Measurements from ENCODE around the gene TLE4. TPM values are rescaled to one million over a fixed set of nuclear protein-coding genes. Genes with fewer than 3 reads are reported as not detected.

Gene TLE4
- polyA plus RNA-seq, 3 donors: 21.0 to 107 (median 21.7) TPM

GRCh38 chr9:79524266-79524665 lies 47.5 kb upstream of the TLE4 start:
- Mint-ChIP-seq H3K4me1 (no peaks in the 10 kb centered on the region), H3K27me3 (ENCODE audit: low read depth in 3 of 3) (peaks cover 0 to 2% (median 2%) of the 10 kb centered on the region in 3 donors), H3K4me3 (no peak overlapping the region), H3K27ac (no peak overlapping the region), H3K9me3 (peaks cover 0 to 7% (median 0%) of the 10 kb centered on the region in 7 donors), H3K36me3 (no peaks in the 10 kb centered on the region)
- Histone ChIP-seq H3K79me2 (ENCODE audit: insufficient read depth, low read length) (no peaks in the 10 kb centered on the region), H2AFZ (ENCODE audit: insufficient read depth, low read depth, low read length, poor library complexity, severe bottlenecking) (no peak overlapping the region), H3K27ac (ENCODE audit: low read depth in 1 of 2, low read length in 2 of 2) (no peak overlapping the region), H3K27me3 (ENCODE audit: control insufficient read depth in 2 of 2, insufficient read depth in 2 of 2, low read length in 2 of 2) (no peaks in the 10 kb centered on the region), H3K36me3 (replicated peaks in 1 of 2; ENCODE audit: control insufficient read depth in 1 of 2, insufficient read depth in 2 of 2, low read length in 2 of 2) (no peaks in the 10 kb centered on the region), H3K4me1 (ENCODE audit: control insufficient read depth in 1 of 2, insufficient read depth in 2 of 2, low read length in 2 of 2) (no peaks in the 10 kb centered on the region), H3K4me2 (replicated peaks; ENCODE audit: extremely low read depth, low read length, poor library complexity, severe bottlenecking) (no peak overlapping the region), H3K4me3 (replicated peaks in 1 of 3; ENCODE audit: low read depth in 2 of 3, low read length in 3 of 3) (no peak overlapping the region), H4K20me1 (ENCODE audit: insufficient read depth, low read length) (no peaks in the 10 kb centered on the region), H3K9ac (ENCODE audit: insufficient read depth, low read length, poor library complexity, severe bottlenecking) (no peak overlapping the region), H3K9me3 (replicated peaks in 1 of 2; ENCODE audit: control insufficient read depth in 1 of 2, insufficient read depth in 1 of 2, low read length in 2 of 2) (no peaks in the 10 kb centered on the region)
- no peak for DNase-seq
- intact Hi-C loops (cut with micrococcal nuclease): no loop called here
- TF ChIP-seq CTCF (IDR thresholded peaks at IDR 0.05): no peak

GRCh38 chr9:79526149-79526672 lies 45.6 kb upstream of the TLE4 start:
- no peak overlapping the region for H3K27ac Mint-ChIP-seq
- no peaks in the 10 kb centered on the region for H3K79me2 ChIP-seq (ENCODE audit: insufficient read depth, low read length)
- H3K4me2 ChIP-seq (replicated peaks; ENCODE audit: extremely low read depth, low read length, poor library complexity, severe bottlenecking): no peak overlapping the region
- no peaks in the 10 kb centered on the region for H3K36me3 ChIP-seq (replicated peaks in 1 of 2; ENCODE audit: control insufficient read depth in 1 of 2, insufficient read depth in 2 of 2, low read length in 2 of 2)
- DNase-seq: no peak
- H3K27ac ChIP-seq (ENCODE audit: low read depth in 1 of 2, low read length in 2 of 2): no peak overlapping the region
- no peak overlapping the region for H3K9ac ChIP-seq (ENCODE audit: insufficient read depth, low read length, poor library complexity, severe bottlenecking)
- H2AFZ ChIP-seq (ENCODE audit: insufficient read depth, low read depth, low read length, poor library complexity, severe bottlenecking): no peak overlapping the region
- no peak overlapping the region for H3K4me3 Mint-ChIP-seq
- H3K4me1 ChIP-seq (ENCODE audit: control insufficient read depth in 1 of 2, insufficient read depth in 2 of 2, low read length in 2 of 2): no peaks in the 10 kb centered on the region
- H3K4me1 Mint-ChIP-seq: no peaks in the 10 kb centered on the region
- peaks cover 0 to 2% (median 2%) of the 10 kb centered on the region in 3 donors for H3K27me3 Mint-ChIP-seq (ENCODE audit: low read depth in 3 of 3)
- H3K27me3 ChIP-seq (ENCODE audit: control insufficient read depth in 2 of 2, insufficient read depth in 2 of 2, low read length in 2 of 2): no peaks in the 10 kb centered on the region
- no CpG with 5 or more reads among the region's 1 CpG for WGBS (ENCODE audit: insufficient coverage)
- TF ChIP-seq CTCF (IDR thresholded peaks at IDR 0.05): no peak
- H4K20me1 ChIP-seq (ENCODE audit: insufficient read depth, low read length): no peaks in the 10 kb centered on the region
- peaks cover 0 to 7% (median 0%) of the 10 kb centered on the region in 7 donors for H3K9me3 Mint-ChIP-seq
- intact Hi-C loops (cut with micrococcal nuclease): no loop called here
- H3K9me3 ChIP-seq (replicated peaks in 1 of 2; ENCODE audit: control insufficient read depth in 1 of 2, insufficient read depth in 1 of 2, low read length in 2 of 2): no peaks in the 10 kb centered on the region
- no peak overlapping the region for H3K4me3 ChIP-seq (replicated peaks in 1 of 3; ENCODE audit: low read depth in 2 of 3, low read length in 3 of 3)
- no peaks in the 10 kb centered on the region for H3K36me3 Mint-ChIP-seq

Data from CD14-positive monocyte (primary cell).